ENCODE data around the gene PI4K2A.

DNA sequence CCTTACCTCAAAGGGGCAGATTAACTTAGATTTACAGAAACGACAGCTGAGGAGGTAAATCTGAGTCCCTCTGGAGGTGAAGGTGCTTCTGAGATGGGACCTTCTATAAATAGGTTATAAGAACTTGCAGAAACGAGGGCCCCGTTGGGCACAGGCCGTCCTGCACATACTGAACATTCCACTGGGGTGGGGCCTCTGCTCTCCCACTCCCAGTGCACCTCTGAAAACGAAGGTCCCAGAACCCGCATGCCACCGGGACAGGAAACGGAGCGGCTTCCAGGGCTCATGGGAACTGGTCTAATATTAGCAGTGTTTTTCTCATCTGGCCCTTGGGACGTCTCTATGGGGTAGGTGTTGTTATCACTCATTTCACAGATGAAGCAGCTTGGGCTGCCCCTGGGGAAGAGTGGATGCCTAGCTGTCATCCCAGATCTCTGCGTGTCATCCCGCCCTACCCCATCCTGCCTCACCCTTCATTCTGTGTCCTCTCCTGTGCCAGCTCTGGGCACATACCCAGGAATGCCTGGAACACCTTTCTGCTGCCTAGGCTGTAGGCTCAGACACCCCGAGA, 31.4 kb upstream of the PI4K2A start:
- TF ChIP-seq, protein P1, sequence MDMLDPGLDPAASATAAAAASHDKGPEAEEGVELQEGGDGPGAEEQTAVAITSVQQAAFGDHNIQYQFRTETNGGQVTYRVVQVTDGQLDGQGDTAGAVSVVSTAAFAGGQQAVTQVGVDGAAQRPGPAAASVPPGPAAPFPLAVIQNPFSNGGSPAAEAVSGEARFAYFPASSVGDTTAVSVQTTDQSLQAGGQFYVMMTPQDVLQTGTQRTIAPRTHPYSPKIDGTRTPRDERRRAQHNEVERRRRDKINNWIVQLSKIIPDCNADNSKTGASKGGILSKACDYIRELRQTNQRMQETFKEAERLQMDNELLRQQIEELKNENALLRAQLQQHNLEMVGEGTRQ (IDR thresholded peaks at IDR 0.05; ENCODE audit: low read depth, low read length) = no peak
- TF ChIP-seq, protein P2, sequence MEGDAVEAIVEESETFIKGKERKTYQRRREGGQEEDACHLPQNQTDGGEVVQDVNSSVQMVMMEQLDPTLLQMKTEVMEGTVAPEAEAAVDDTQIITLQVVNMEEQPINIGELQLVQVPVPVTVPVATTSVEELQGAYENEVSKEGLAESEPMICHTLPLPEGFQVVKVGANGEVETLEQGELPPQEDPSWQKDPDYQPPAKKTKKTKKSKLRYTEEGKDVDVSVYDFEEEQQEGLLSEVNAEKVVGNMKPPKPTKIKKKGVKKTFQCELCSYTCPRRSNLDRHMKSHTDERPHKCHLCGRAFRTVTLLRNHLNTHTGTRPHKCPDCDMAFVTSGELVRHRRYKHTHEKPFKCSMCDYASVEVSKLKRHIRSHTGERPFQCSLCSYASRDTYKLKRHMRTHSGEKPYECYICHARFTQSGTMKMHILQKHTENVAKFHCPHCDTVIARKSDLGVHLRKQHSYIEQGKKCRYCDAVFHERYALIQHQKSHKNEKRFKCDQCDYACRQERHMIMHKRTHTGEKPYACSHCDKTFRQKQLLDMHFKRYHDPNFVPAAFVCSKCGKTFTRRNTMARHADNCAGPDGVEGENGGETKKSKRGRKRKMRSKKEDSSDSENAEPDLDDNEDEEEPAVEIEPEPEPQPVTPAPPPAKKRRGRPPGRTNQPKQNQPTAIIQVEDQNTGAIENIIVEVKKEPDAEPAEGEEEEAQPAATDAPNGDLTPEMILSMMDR (conservative IDR thresholded peaks at IDR 0.05; ENCODE audit: low read depth, low read length) = no peak
- TF ChIP-seq MXI1 (IDR thresholded peaks at IDR 0.05; ENCODE audit: borderline replicate concordance, low read depth, low read length) (no peak), POLR2A (IDR thresholded peaks at IDR 0.05; ENCODE audit: low read depth, low read length) (no peak), RAD21 (IDR thresholded peaks at IDR 0.05; ENCODE audit: low read length) (no peak), RCOR1 (IDR thresholded peaks at IDR 0.05; ENCODE audit: insufficient replicate concordance, low read length) (no peak), NFE2L2 (IDR thresholded peaks at IDR 0.05; ENCODE audit: low read depth, low read length) (no peak), SMC3 (IDR thresholded peaks at IDR 0.05; ENCODE audit: low read depth, low read length) (no peak)
